ENCODE results near the gene NPHP4. TPM values are rescaled to one million over a fixed set of nuclear protein-coding genes. Genes with fewer than 3 reads are reported as not detected.

The NPHP4 gene
- polyA plus RNA-seq, 2 donors = 2.9 to 4.4 TPM

GRCh38 chr1:5947071-5947821 is 45.0 kb downstream of the NPHP4 start:
- Histone ChIP-seq H3K4me1 (ENCODE audit: control insufficient read depth in 2 of 2, insufficient read depth in 2 of 2, low read length in 1 of 2) (peaks cover 0 to 9% of the 10 kb centered on the region in 2 donors), H3K9me3 (ENCODE audit: control insufficient read depth in 2 of 2, insufficient read depth in 1 of 2, low read depth in 1 of 2, low read length in 1 of 2) (no peaks in the 10 kb centered on the region), H3K36me3 (ENCODE audit: control insufficient read depth in 2 of 2, insufficient read depth in 2 of 2, low read length in 1 of 2) (peaks cover 0 to 9% of the 10 kb centered on the region in 2 donors), H3K4me3 (ENCODE audit: low read depth in 1 of 2, low read length in 2 of 2) (no peak overlapping the region), H3K27ac (ENCODE audit: low read depth in 2 of 2, low read length in 1 of 2) (no peak overlapping the region), H3K27me3 (ENCODE audit: control insufficient read depth in 1 of 2, insufficient read depth in 2 of 2, low read length in 2 of 2) (no peaks in the 10 kb centered on the region)
- 94 to 96% methylated on average over 22 of the region's 22 CpGs for WGBS, 2 donors

GRCh38 chr1:5945445-5945844 is 46.8 kb downstream of the NPHP4 start:
- Histone ChIP-seq H3K9me3 (ENCODE audit: control insufficient read depth in 2 of 2, insufficient read depth in 1 of 2, low read depth in 1 of 2, low read length in 1 of 2) (no peaks in the 10 kb centered on the region), H3K27me3 (ENCODE audit: control insufficient read depth in 1 of 2, insufficient read depth in 2 of 2, low read length in 2 of 2) (no peaks in the 10 kb centered on the region), H3K4me3 (ENCODE audit: low read depth in 1 of 2, low read length in 2 of 2) (no peak overlapping the region), H3K36me3 (ENCODE audit: control insufficient read depth in 2 of 2, insufficient read depth in 2 of 2, low read length in 1 of 2) (peaks cover 0 to 9% of the 10 kb centered on the region in 2 donors), H3K4me1 (ENCODE audit: control insufficient read depth in 2 of 2, insufficient read depth in 2 of 2, low read length in 1 of 2) (peaks cover 0 to 5% of the 10 kb centered on the region in 2 donors), H3K27ac (ENCODE audit: low read depth in 2 of 2, low read length in 1 of 2) (no peak overlapping the region)
- WGBS, 2 donors = 93 to 97% methylated on average over 14 of the region's 14 CpGs

GRCh38 chr1:5944843-5945167 is 47.4 kb downstream of the NPHP4 start:
- peaks cover 0 to 9% of the 10 kb centered on the region in 2 donors for H3K36me3 ChIP-seq (ENCODE audit: control insufficient read depth in 2 of 2, insufficient read depth in 2 of 2, low read length in 1 of 2)
- H3K9me3 ChIP-seq (ENCODE audit: control insufficient read depth in 2 of 2, insufficient read depth in 1 of 2, low read depth in 1 of 2, low read length in 1 of 2) = no peaks in the 10 kb centered on the region
- no peak overlapping the region for H3K27ac ChIP-seq (ENCODE audit: low read depth in 2 of 2, low read length in 1 of 2)
- H3K4me3 ChIP-seq (ENCODE audit: low read depth in 1 of 2, low read length in 2 of 2) = no peak overlapping the region
- 97% methylated on average over 12 of the region's 12 CpGs for WGBS, 2 donors
- H3K4me1 ChIP-seq (ENCODE audit: control insufficient read depth in 2 of 2, insufficient read depth in 2 of 2, low read length in 1 of 2) = peaks cover 0 to 2% of the 10 kb centered on the region in 2 donors
- H3K27me3 ChIP-seq (ENCODE audit: control insufficient read depth in 1 of 2, insufficient read depth in 2 of 2, low read length in 2 of 2) = no peaks in the 10 kb centered on the region

DNA sequence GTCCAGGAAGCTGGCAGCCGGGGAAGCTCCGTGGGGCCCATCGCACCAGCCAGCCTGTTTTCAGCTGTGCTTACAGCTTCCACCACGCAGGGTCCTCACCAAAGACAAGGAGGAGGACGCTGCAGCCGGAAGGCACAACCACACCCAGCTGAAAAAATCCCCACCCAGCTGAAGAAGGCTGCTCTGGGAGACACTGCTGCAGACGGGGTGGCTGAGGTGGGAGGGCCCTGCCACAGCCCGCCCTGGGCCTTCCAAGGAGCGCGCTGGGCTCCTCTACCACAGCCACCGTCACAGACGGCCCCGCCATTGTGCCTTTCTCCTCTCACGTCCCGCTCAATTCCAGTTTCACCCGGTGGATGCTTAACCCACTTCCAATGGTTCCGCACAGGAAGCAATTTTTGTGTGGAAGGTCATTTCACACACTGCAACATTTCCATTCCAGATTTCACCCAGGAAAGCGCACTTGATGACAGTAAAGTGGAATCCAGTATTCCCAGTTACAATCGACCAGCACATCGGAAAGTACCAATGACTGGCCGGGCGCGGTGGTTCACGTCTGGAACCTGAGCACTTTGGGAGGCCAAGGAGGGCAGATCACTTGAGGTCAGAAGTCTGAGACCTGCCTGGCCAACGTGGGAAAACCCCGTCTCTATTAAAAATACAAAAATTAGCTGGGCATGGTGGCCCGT is 47.9 kb downstream of the NPHP4 start:
- peaks cover 0 to 3% of the 10 kb centered on the region in 2 donors for H3K4me1 ChIP-seq (ENCODE audit: control insufficient read depth in 2 of 2, insufficient read depth in 2 of 2, low read length in 1 of 2)
- H3K9me3 ChIP-seq (ENCODE audit: control insufficient read depth in 2 of 2, insufficient read depth in 1 of 2, low read depth in 1 of 2, low read length in 1 of 2) = no peaks in the 10 kb centered on the region
- peaks cover 0 to 9% of the 10 kb centered on the region in 2 donors for H3K36me3 ChIP-seq (ENCODE audit: control insufficient read depth in 2 of 2, insufficient read depth in 2 of 2, low read length in 1 of 2)
- no peaks in the 10 kb centered on the region for H3K27me3 ChIP-seq (ENCODE audit: control insufficient read depth in 1 of 2, insufficient read depth in 2 of 2, low read length in 2 of 2)
- no peak overlapping the region for H3K27ac ChIP-seq (ENCODE audit: low read depth in 2 of 2, low read length in 1 of 2)
- H3K4me3 ChIP-seq (ENCODE audit: low read depth in 1 of 2, low read length in 2 of 2) = no peak overlapping the region
- 88 to 91% methylated on average over 27 of the region's 27 CpGs for WGBS, 2 donors

- peaks cover 0 to 9% of the 10 kb centered on the region in 2 donors for H3K36me3 ChIP-seq (ENCODE audit: control insufficient read depth in 2 of 2, insufficient read depth in 2 of 2, low read length in 1 of 2)
- 84 to 86% methylated on average over 11 of the region's 11 CpGs for WGBS, 2 donors
- no peak overlapping the region for H3K4me3 ChIP-seq (ENCODE audit: low read depth in 1 of 2, low read length in 2 of 2)
- peaks cover 0 to 5% of the 10 kb centered on the region in 2 donors for H3K4me1 ChIP-seq (ENCODE audit: control insufficient read depth in 2 of 2, insufficient read depth in 2 of 2, low read length in 1 of 2)
- no peaks in the 10 kb centered on the region for H3K27me3 ChIP-seq (ENCODE audit: control insufficient read depth in 1 of 2, insufficient read depth in 2 of 2, low read length in 2 of 2)
- H3K27ac ChIP-seq (ENCODE audit: low read depth in 2 of 2, low read length in 1 of 2) = no peak overlapping the region
- no peaks in the 10 kb centered on the region for H3K9me3 ChIP-seq (ENCODE audit: control insufficient read depth in 2 of 2, insufficient read depth in 1 of 2, low read depth in 1 of 2, low read length in 1 of 2)
These were observed 48.7 kb downstream of the NPHP4 start for GRCh38 chr1:5943343-5944124.

GRCh38 chr1:5941671-5942070 is 50.6 kb downstream of the NPHP4 start:
- 93 to 94% methylated on average over 7 of the region's 7 CpGs for WGBS, 2 donors
- peaks cover 0 to 5% of the 10 kb centered on the region in 2 donors for H3K4me1 ChIP-seq (ENCODE audit: control insufficient read depth in 2 of 2, insufficient read depth in 2 of 2, low read length in 1 of 2)
- no peaks in the 10 kb centered on the region for H3K9me3 ChIP-seq (ENCODE audit: control insufficient read depth in 2 of 2, insufficient read depth in 1 of 2, low read depth in 1 of 2, low read length in 1 of 2)
- H3K27me3 ChIP-seq (ENCODE audit: control insufficient read depth in 1 of 2, insufficient read depth in 2 of 2, low read length in 2 of 2) = no peaks in the 10 kb centered on the region
- H3K36me3 ChIP-seq (ENCODE audit: control insufficient read depth in 2 of 2, insufficient read depth in 2 of 2, low read length in 1 of 2) = peaks cover 0 to 9% of the 10 kb centered on the region in 2 donors
- no peak overlapping the region for H3K27ac ChIP-seq (ENCODE audit: low read depth in 2 of 2, low read length in 1 of 2)
- H3K4me3 ChIP-seq (ENCODE audit: low read depth in 1 of 2, low read length in 2 of 2) = no peak overlapping the region

DNA sequence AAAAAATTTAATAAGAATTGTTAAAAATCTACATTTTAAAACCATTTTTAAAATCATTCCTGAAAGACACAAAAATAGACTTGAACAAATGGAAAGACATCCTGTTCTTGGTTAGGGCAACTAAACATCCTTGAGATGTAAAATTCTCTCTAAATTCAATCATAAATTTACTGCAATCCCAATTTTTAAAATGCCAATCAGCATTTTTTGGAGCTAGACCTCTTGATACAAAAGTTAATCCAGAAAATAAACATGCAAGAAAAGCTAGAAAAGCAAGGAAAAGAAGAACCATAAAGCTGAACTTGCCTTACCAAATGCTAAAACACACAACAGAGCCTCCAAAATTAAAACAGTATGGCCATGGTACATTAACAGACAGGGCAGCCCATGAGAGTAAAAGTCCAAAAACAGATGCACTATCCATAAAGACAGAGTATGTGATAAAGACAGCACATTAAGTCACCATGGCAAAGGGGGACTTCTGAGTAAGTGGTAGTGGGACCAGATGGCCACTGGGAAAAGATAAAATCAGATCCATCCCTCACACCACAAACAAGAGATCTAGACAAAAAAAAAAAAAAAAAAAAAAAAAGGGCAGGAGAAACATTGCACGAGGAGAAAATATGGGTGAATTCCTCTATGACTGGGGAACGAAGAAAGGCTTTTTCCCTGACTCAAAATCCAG is 51.4 kb downstream of the NPHP4 start:
- H3K27ac ChIP-seq (ENCODE audit: low read depth in 2 of 2, low read length in 1 of 2) = no peak overlapping the region
- peaks cover 0 to 9% of the 10 kb centered on the region in 2 donors for H3K36me3 ChIP-seq (ENCODE audit: control insufficient read depth in 2 of 2, insufficient read depth in 2 of 2, low read length in 1 of 2)
- H3K9me3 ChIP-seq (ENCODE audit: control insufficient read depth in 2 of 2, insufficient read depth in 1 of 2, low read depth in 1 of 2, low read length in 1 of 2) = no peaks in the 10 kb centered on the region
- 91 to 100% methylated on average over 2 of the region's 2 CpGs for WGBS, 2 donors
- peaks cover 0 to 5% of the 10 kb centered on the region in 2 donors for H3K4me1 ChIP-seq (ENCODE audit: control insufficient read depth in 2 of 2, insufficient read depth in 2 of 2, low read length in 1 of 2)
- no peaks in the 10 kb centered on the region for H3K27me3 ChIP-seq (ENCODE audit: control insufficient read depth in 1 of 2, insufficient read depth in 2 of 2, low read length in 2 of 2)
- H3K4me3 ChIP-seq (ENCODE audit: low read depth in 1 of 2, low read length in 2 of 2) = no peak overlapping the region

DNA sequence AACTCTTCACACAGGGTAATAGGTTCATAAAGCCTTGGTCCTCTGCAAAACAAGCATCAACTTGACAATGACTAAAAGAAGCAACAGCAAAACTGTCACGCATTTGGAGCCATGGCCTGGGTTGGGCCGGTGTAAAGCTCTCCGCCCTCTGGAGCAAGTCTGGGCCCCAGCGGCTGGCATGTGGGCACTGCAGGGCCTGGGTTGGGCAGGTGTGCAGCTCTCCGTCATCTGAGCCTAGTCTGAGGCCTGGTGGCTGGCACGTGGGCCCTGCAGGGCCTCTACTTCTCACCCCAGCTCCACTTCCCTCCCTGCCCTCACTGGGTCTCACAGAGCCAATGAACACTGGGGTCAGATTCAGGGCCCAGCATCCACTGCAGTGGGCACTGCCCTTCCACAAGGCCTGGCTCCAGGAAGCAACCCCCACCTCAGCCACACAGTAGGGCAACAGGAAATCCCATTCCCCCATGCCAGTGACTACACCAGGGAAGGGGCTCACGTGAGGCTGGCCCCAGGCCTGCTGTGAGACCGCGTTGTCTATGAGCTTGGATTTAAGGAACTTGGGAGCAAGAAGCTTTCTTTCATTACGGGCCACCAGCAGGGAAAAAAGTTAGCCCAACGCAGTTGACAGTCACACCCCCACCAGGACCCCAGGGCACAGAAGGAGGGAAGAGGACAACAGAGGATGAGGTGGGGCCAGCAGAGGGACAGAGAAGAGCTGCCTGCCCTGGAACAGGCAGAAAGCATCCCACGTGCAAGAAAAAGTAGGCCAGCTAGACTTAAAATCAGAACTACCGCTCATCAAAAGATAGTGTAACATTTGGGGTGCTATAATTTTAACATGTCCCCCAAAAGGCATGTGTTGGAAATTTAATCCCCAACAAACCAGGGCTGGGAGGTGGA is 52.7 kb downstream of the NPHP4 start:
- WGBS, 2 donors = 75 to 82% methylated on average over 13 of the region's 13 CpGs
- H3K9me3 ChIP-seq (ENCODE audit: control insufficient read depth in 2 of 2, insufficient read depth in 1 of 2, low read depth in 1 of 2, low read length in 1 of 2) = no peaks in the 10 kb centered on the region
- H3K4me1 ChIP-seq (ENCODE audit: control insufficient read depth in 2 of 2, insufficient read depth in 2 of 2, low read length in 1 of 2) = peaks cover 0 to 5% of the 10 kb centered on the region in 2 donors
- peaks cover 0 to 9% of the 10 kb centered on the region in 2 donors for H3K36me3 ChIP-seq (ENCODE audit: control insufficient read depth in 2 of 2, insufficient read depth in 2 of 2, low read length in 1 of 2)
- H3K4me3 ChIP-seq (ENCODE audit: low read depth in 1 of 2, low read length in 2 of 2) = no peak overlapping the region
- H3K27me3 ChIP-seq (ENCODE audit: control insufficient read depth in 1 of 2, insufficient read depth in 2 of 2, low read length in 2 of 2) = no peaks in the 10 kb centered on the region
- peak overlapping the region in 1 of 2 donors; percentile 47 for H3K27ac ChIP-seq (ENCODE audit: low read depth in 2 of 2, low read length in 1 of 2)
